HG02642 (cell line): Measurements from ENCODE around the gene RECK.
"Not testable (repeated sequence)": the region's sequence is repeated elsewhere in the genome, so short reads cannot be mapped to it uniquely, and the experiment has no call there.

ENCODE experiments used
- ATAC-seq: cut with Tn5 transposase; IDR thresholded peaks from one replicate; pipeline ENCODE4 v1.9.1; 2021; ENCODE audit warnings: mild to moderate bottlenecking; ENCODE audit not compliant: unreplicated experiment, poor library complexity

Gene RECK, protein sequence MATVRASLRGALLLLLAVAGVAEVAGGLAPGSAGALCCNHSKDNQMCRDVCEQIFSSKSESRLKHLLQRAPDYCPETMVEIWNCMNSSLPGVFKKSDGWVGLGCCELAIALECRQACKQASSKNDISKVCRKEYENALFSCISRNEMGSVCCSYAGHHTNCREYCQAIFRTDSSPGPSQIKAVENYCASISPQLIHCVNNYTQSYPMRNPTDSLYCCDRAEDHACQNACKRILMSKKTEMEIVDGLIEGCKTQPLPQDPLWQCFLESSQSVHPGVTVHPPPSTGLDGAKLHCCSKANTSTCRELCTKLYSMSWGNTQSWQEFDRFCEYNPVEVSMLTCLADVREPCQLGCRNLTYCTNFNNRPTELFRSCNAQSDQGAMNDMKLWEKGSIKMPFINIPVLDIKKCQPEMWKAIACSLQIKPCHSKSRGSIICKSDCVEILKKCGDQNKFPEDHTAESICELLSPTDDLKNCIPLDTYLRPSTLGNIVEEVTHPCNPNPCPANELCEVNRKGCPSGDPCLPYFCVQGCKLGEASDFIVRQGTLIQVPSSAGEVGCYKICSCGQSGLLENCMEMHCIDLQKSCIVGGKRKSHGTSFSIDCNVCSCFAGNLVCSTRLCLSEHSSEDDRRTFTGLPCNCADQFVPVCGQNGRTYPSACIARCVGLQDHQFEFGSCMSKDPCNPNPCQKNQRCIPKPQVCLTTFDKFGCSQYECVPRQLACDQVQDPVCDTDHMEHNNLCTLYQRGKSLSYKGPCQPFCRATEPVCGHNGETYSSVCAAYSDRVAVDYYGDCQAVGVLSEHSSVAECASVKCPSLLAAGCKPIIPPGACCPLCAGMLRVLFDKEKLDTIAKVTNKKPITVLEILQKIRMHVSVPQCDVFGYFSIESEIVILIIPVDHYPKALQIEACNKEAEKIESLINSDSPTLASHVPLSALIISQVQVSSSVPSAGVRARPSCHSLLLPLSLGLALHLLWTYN

DNA sequence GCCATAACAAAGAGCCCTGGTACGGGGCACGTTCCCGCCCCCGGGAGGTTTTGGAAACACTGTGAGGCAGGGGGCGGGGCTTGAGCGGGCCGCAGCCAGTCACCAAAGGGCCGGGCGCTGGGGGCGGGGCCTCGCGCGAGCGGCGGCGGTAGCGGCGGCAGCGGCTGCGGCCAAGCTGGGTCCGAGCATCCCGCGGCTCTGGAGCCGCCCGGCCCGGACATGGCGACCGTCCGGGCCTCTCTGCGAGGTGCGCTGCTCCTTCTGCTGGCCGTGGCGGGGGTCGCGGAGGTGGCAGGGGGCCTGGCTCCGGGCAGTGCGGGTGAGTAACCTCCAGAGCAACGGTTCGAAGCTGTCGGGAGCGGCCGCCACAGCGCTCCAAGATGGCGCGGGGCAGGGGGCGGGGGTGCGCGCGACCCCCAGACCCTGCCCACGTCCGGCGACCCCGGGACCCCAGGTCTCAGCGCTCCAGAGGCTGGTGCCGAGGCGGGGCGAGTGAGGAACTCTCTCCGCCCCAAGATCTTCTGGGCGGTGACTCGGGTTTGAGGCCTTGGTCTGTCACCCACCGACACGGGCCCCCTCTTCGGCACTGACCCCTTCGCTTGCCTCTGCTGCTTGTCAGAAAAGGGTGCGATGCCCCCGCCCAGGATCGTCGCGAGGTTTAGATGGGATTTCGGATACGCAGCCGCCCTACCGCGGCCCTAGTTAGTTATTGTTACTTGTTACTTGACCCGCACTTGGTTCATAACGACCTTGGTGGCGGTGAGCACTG, at the start of gene RECK:
TSS of gene RECK (plus strand) at position 134 of the 769 bp plus-strand sequence. CDS start at position 220, 86 bp downstream.
- peak; percentile 90 for ATAC-seq

DNA sequence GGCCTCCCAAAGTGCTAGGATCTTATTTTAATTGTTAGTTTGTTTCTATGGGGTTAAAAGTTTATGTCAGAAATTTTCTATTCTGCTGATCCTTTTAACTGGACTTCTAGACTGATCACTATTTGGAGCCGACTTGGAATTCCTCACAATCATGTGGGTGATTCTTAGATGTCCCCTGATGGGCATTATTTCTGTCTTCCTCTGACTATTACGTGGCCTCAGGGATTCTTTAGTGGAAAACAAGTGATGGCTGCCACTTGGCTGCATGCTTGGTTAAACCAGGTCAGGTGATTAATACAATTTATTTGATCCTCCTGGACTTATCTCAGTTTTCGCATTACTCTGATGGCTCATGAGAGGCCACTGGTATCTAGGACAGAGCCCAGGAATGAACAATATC, 46.6 kb upstream of the RECK start:
- ATAC-seq, result no peak

DNA sequence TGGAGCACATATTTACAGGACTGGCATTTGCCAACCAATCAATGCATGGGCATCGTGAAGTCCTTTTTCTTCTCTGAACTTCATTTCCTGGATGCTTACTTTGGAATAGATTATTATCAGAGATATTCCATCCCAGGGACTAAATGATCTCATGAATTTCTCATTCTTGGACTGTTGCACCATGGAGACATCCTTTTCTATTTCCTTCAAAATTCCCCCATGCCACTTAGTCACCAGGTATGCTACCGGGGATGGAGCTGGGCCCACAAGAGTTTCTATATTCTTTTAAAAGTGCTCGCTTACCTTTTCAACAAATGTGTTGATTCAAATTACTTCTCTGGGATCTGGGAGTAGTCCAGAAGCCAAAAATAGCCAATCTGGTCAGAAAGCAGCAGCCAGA, 43.6 kb upstream of the RECK start:
- not testable (repeated sequence) for ATAC-seq

DNA sequence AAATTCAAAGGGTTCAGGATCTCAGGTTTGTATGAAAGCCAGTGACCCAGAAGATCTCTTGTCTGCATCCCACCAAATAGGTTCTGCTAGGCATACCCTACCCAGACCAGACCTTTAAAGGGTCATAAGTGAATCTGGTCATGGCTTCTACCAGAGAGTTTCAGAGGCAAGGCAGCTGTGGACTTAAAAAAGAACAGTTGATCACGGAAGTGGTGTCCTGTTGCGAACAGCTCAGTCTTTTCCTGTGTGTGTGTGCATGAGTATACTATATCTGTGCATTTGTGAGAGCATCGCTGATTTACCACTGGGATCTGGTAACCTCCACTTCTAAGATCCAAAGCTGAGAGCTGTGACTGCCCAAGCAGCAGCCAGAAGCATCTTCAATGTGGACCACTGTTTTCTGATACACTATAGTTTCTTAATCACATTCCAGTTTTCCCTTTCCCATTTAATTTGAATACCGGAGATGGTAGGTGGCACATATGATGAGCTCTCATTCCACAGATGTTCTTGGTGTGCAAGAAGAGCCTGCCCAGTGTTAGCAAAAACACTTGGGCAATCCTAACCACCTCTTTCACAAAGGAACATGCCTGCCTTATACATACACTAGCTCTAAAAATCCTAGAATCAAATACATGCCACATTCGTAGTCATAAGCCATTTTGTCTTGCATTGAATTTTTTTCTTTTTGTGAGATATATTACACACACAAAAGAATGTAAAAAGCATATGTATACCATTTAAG, 42.6 kb upstream of the RECK start:
- ATAC-seq, result no peak

DNA sequence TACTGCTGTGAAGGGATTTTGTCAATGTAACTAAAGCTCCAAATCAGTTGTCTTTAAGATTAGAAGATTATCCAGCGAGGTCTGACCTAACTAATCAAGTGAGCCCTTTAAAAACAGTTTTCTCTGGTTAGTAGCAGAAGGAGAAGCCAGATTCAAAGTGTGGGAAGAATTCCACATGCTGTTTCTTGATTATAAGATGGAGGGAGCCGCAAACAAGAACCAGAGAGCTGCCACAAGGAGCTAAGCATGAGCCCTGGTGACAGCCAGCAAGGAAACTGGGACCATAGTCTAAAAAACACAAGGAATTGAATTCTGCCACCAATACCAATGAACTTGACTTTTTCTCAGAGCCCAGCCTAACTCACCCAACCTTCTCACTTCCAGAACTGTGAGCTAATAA, 41.8 kb upstream of the RECK start:
- no peak for ATAC-seq

DNA sequence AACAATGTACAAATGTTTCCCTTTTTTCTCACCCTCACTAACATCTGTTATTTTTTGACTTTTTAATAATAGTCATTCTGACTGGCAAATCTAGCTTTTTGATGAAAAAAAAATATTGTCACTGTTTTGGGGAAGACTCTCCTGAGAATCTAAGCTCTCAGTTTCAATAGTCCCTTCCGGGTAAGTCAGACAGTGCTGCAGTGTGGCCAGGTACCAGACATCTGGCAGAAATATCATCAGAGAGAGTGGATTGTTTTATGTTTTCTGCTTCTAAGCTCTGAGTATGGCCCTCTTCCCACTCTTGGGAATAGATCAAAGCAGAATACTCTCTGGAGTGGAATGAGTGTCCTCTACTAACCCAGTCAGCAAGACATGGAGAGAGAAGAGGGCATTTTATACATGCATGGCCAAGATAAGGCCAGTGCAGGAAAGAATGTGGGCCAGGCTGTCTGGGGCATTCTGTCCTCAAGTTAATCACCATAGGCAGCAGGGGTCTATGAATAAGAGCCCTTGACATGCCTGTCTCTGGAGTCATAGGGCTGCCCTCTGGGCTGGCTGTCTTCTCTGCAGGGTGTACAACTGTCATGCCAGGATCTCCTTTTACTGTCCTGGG, 40.2 kb upstream of the RECK start:
- no peak for ATAC-seq

DNA sequence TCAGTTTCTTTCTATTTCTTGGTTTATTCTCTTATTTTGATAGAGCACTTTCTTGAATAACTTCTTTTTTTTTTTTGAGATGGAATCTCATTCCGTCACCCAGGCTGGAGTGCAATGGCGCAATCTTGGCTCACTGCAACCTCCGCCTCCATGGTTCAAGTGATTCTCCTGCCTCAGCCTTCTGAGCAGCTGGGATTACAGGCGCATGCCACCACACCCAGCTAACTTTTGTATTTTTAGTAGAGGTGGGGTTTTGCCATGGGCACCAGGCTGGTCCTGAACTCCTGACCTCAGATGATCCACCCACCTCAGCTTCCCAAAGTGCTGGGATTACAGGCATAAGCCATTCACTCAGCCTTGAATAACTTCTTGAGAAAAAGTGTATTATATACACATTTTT, 39.7 kb upstream of the RECK start:
- ATAC-seq, result not testable (repeated sequence)

DNA sequence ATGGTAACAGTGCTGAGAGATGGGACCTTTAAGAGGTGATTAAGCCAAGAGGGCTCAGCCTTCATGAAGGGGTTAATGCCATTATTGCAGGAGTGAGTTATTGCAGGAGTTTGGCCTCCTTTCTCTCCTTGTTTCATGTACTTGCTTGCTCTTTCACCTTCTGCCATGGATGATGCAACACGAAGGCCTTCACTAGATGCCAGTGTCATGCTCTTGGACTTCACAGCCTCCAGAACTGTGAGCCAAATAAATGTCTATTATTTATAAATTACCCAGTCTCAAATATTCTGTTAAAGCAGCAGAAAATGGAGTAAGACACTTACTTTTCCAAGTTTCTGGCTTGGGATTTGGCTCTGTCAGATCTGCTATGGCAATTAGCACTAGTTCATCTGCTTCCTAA, 38.4 kb upstream of the RECK start:
- no peak for ATAC-seq

DNA sequence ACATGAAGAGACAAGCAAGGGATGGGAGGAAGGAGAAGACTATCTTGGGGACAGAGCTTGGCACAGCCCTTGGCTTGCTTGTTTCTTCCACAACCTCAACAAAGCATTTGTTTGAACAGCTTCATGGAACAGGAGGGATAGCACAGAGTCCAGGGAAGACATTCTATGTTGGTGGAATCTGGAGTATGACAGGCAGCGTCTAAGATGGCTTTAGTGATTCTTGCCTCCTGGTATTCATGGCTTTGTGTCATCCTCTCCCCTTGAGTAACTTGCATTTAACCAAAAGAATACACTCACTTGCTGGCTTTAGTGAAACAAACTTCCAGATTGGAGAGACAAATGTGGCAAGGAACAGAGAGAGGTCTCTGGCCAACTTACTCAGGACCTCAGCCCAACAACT, 30.8 kb upstream of the RECK start:
- no peak for ATAC-seq

DNA sequence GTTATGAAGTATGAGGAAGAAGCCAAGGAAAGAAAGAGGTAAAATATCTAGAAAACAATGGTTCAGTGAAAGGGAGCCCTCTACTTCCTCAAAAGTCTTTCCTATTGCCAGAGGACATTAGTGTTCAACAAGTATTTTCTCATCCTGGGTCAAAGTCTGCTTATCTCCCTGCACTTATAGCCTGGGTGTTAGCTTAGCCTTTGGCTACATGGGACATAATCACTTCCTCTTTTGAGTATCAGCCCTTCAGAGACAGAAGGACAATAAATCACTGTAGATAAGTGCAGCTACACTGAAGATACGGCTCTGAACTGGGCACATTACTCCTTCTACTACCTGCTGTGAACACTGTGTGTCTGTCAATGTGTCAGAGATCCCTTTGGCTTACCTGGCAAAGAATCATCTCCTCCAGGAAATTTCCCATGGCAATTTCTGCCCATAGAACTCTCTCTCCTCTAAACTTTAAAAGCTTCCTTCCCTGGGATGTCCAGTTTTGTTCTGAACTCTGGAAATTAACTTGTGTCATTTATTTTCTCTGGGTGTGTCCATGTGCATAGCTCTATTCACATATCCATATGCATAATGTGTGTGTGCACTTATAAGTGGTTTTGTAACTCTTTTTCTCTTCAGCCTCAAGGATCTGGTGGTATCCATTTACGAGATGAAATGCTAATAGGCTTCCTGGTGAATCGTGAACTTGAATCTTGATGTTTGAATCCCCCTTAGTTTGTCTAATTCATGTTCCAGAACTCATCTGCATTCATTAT, 30.0 kb upstream of the RECK start:
- ATAC-seq, result no peak

DNA sequence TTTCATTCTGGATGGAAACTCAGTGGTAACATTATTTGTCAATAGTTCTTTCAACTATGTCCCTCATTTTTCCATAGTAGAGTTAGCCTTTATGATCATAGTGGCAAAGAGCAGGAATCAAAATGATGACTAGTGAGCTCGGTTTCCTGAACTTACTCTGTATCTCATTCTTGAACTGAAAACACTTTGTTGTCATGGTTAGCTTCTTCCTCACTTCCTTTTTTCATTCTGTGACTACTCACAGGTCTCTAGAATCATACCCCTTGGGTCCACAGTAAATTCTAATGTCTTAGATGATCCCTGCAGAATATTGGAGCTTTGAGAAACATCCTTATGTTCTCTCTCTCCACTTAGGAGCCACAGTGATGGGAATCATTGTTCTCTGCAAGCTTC, 29.4 kb upstream of the RECK start:
- ATAC-seq, result peak; percentile 50

DNA sequence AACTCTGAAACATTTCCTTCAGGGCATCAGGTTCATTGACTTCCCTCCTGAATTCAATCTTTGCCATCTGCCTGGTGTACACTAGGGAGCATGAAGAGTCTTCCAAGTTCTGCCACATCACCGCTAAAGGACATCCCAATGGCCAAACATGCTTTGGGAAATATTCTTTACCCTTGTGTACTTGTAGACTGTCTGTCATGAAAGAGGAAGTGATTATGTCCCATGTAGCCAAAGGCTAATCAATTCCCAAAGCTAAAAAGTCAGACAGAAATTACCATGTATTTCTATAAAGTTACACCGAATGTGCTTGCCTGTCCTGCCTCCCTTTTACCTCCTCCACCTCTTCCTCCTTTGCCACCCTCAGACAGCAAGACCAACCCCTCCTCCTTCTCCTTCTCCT, 28.9 kb upstream of the RECK start:
- no peak for ATAC-seq

DNA sequence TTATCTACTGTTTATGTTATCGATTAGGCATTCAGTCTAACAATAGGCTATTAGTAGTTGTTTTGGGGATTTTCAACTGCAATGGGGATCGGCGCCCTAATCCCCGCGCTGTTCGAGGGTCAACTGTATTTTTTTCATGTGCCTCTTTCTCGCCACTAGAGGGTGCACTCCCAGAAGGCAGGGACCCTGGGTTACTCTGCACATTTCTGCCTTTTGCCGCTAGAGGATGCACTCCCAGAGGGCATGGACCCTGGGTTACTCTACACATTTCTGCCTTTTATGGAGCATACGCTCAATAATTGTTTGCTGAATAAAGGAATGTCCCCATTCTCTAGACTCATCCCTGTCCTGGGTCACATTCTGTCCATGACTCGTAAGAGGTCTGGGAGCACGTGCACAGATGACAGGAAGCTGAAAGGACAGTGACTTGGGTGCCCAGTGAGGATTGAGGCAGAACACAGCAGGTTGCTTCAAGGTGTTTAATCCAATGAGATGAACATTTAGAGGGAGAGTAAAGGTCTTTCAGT, 27.9 kb upstream of the RECK start:
- ATAC-seq, result peak; percentile 76

DNA sequence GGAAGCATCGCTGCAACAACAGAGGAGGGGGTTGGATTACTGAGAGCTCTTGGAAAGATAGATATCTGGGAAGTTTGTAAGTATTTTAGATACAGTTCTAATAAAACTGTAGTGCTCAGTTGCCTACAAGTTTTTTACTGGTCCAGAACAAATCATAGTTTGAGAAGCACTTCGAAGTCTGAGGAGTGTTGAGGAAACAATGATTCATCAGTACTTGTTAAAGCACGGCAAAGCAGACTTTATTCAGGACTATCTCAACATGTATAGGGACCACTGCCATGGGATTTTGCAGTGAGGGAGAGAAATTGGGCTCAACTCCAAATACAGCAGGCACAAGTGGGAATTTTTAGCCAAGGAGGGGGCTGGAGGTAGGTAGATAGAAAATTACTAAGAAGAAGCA, 25.3 kb upstream of the RECK start:
- ATAC-seq, result no peak

DNA sequence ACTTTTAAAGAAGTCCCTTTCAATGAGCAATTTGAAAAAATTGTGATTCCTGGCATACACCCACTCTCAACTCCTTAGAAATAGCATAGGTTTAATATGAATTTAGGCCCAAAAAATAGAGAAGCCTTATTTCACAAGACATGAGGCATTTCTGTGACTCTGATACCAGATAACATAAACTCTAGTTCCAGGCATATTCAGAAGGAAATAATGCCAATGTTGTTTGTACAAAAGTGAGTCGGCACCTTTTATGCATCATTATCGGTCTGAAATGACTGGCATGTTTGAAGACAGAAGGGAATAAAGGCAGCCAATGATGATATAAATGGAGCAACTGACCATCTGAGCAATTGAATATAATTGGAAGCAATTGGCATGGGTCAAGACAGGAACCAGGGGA, 19.4 kb upstream of the RECK start:
- ATAC-seq, result no peak

DNA sequence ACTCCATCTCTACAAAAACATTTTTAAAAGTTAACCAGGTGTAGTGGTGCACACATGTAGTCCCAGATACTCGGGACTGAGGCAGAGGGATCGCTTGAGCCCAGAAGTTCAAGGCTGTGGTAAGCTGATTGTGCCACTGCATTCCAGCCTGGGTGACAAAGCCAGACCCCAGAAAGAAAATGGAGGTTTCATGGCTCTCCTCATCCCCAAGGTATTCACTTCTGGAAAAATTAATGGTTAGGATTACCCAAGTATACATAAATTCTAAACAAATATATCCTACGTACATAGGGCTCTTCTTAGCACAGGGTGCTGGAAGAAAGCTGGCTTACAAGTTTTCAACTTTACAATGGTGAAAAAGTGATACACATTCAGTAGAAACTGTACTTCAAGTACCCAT, 18.6 kb upstream of the RECK start:
- no peak for ATAC-seq

DNA sequence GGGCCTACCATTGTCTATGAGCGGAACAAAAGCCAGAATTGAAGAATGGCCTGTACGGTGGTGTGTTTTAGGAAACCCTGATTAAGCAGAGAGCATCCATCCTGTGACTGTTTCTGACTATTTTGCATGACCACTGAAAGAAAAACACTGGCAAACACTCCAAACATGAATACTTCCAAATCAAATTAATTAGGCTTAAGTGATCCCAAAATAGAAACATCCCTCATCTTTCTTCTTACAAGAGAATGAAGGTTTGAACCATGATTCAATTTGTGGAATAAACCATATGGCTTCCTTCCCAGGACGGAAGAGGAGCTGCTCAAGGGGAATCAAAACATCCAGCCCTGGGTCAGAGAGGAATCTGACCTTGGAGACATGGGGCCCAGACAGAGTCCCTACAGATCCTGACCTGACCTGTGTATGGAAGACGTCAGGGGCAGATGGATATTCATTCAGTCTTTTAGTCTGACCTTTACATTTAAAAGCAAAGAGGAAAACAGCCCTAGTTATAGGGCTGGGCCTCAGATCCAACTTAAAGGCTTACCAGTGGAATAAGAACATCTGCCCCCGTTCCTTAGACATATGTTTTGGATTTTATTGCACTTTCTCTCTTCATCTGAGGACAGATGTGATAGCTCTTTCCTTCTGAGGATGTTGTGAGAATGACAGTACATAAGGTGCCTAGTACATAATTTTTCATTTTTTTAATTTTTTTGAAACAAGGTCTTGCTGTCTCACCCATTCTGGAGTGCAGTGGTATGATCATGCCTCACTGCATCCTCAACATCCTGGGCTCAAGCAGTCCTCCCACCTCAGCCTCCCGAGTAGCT, 17.6 kb upstream of the RECK start:
- ATAC-seq, result no peak

DNA sequence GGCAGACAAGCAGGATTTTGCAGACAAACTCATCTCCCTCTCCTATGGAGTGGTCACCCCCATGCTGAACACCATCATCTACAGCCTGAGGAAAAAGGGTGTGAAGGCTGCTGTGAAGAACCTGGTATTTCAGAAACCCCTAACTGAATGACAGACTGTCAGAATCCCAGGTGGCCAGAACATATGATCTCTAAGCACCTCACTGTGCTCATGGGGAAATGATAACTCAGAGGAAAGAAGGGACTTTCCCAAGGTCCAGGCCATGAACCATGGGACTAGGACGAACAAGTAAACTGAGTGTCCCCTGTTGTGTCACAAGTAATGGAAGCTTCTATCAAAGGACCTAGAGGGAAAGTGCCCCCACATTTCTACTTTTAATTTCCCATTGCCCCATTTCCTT, 14.7 kb upstream of the RECK start:
- ATAC-seq, result no peak
